Type B pancreatic cell (in vitro differentiated cells): ENCODE data around the gene IFIT3. TPM values are rescaled to one million over a fixed set of nuclear protein-coding genes. Genes with fewer than 3 reads are reported as not detected.
"Not testable (repeated sequence)": the region's sequence is repeated elsewhere in the genome, so short reads cannot be mapped to it uniquely, and the experiment has no call there.

Experiments
- DNase-seq: peaks from one replicate; pipeline ENCODE4 v3.0.0; 2021; ENCODE audit warnings: mixed read lengths; ENCODE audit not compliant: unreplicated experiment; ENCODE audit errors: extremely low spot score
- H3K27ac Mint-ChIP-seq: 2 replicates; pipeline ENCODE4 v1.8.0; 2021; ENCODE audit warnings: mild to moderate bottlenecking, mixed read lengths
- H3K27me3 Mint-ChIP-seq: 2 replicates; pipeline ENCODE4 v1.8.0; 2021; ENCODE audit warnings: mixed read lengths
- H3K36me3 Mint-ChIP-seq: 2 replicates; pipeline ENCODE4 v1.8.0; 2021; ENCODE audit warnings: mixed read lengths
- H3K4me1 Mint-ChIP-seq: one replicate; pipeline ENCODE4 v1.8.0; 2021; ENCODE audit warnings: mixed read lengths; ENCODE audit not compliant: unreplicated experiment
- H3K4me3 Mint-ChIP-seq: 2 replicates; pipeline ENCODE4 v1.8.0; 2021; ENCODE audit warnings: mild to moderate bottlenecking, mixed read lengths
- H3K9me3 Mint-ChIP-seq: 2 replicates; pipeline ENCODE4 v1.8.0; 2021; ENCODE audit warnings: mixed read lengths
- CTCF ChIP-seq: fragments of 200-600 bp; sonication (generic); conservative IDR thresholded peaks from 2 replicates; pipeline ENCODE4 v1.5.0; 2021; ENCODE audit warnings: antibody characterized with exemption, mild to moderate bottlenecking
- total RNA-seq: library from RNA; stranded (reverse); gene quantifications from 2 replicates; pipeline ENCODE4 v1.2.1, GENCODE V29; 2021; ENCODE audit warnings: low replicate concordance

IFIT3 gene
- total RNA-seq, 1 donor from 2014 or later: 4.9 TPM

DNA sequence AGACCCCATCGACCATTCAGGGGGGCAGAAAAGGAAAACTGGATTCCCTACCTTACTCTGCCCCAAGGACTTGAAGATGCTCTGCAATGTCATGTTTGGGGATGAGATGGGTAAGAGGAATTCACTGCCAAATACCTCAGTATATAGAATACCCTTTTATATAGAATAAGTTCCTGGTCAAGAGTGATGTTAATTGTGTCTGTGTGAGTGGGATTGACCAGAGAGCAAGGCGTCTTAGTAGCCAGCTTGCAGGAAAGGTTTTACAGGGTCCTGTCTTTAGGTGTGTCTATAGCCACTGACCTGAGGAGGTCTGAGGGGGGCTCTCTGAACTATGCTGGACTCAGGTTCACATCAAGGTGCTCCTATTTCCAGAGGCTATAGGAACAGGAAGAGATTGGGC is 1.4 kb downstream of the IFIT3 start:
- no peak overlapping the region for H3K4me3 Mint-ChIP-seq
- peaks cover 45% of the 10 kb centered on the region for H3K4me1 Mint-ChIP-seq
- no peaks in the 10 kb centered on the region for H3K27me3 Mint-ChIP-seq
- no peaks in the 10 kb centered on the region for H3K36me3 Mint-ChIP-seq
- TF ChIP-seq CTCF: no peak
- H3K27ac Mint-ChIP-seq: no peak overlapping the region
- H3K9me3 Mint-ChIP-seq: no peaks in the 10 kb centered on the region
- DNase-seq: no peak

DNA sequence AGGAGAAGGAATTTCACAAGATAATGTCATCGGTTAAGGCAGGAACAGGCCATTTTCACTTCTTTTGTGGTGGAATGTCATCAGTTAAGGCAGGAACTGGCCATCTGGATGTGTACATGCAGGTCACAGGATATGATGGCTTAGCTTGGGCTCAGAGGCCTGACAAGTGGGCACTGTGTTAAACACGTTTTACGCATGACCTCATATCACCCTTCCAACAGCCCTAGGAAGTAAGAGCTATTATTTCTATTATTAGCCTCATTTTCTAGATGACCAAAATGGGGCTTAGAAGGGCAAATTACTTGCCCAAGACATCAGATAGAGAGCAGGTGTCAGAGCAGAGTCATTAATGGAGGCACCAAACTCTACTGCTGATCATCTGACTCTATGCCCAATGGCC is 2.2 kb downstream of the IFIT3 start:
- not testable (repeated sequence) for H3K9me3 Mint-ChIP-seq, DNase-seq, H3K36me3 Mint-ChIP-seq, H3K4me3 Mint-ChIP-seq, H3K27ac Mint-ChIP-seq, H3K27me3 Mint-ChIP-seq
- peaks cover 46% of the 10 kb centered on the region for H3K4me1 Mint-ChIP-seq

- Mint-ChIP-seq H3K27me3 (no peaks in the 10 kb centered on the region), H3K27ac (no peak overlapping the region)
These were observed 2.9 kb downstream of the IFIT3 start for GRCh38 chr10:89330537-89331212.

DNA sequence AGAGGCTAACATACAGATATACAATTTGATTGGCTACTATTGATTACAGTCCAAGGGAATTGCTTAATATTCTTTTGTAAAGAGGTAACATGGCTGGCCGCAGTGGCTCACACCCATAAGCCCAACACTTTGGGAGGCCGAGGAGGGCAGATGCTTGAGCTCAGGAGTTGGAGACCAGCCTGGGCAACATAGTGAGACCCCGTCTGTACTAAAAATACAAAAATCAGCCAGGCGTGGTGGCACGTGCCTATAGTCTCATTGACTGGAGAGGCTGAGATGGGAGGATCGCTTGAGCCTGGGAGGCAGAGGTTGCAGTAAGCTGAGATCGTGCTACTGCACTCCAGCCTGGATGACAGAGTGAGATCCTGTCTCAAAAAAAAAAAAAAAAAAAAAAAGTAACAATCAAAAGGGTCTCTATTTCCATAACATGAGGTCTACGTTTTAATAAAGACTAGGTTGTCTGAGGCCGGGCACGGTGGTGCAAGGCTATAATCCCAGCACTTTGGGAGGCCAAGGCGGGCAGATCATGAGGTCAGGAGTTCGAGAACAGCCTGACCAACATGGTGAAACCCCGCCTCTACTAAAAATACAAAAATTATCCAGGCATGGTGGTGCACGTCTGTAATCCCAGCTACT is 3.8 kb downstream of the IFIT3 start:
- DNase-seq, H3K36me3 Mint-ChIP-seq, H3K4me3 Mint-ChIP-seq, H3K9me3 Mint-ChIP-seq, H3K27ac Mint-ChIP-seq, H3K27me3 Mint-ChIP-seq: not testable (repeated sequence)
- H3K4me1 Mint-ChIP-seq: peaks cover 46% of the 10 kb centered on the region

More at GRCh38 chr10:89330537-89331212, 2.9 kb downstream of the IFIT3 start:
- DNase-seq: no peak
- Mint-ChIP-seq H3K36me3 (no peaks in the 10 kb centered on the region), H3K9me3 (no peaks in the 10 kb centered on the region), H3K4me3 (no peak overlapping the region), H3K4me1 (peaks cover 46% of the 10 kb centered on the region)
- no peak for TF ChIP-seq CTCF

DNA sequence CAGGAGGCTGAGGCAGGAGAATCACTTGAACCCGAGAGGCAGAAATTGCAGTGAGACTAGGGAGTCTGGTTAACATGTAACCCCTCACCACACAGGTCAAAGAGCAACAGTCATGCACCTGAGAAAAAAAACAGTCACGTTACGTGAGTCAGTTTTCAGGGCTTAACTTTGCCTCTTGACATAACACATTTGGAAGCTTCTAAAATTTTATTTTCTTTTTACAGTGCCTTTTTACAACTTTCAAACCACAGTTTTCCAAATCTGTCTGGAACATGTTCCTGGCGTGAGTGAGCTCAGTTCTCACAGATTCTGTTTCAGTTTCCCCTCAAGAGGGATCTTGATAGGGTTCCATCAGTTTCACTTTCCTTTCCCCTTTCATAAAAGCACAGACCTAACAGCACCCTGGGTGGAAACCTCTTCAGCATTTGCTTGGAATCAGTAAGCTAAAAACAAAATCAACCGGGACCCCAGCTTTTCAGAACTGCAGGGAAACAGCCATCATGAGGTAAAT is 4.4 kb downstream of the IFIT3 start:
- no peaks in the 10 kb centered on the region for H3K36me3 Mint-ChIP-seq
- no peaks in the 10 kb centered on the region for H3K27me3 Mint-ChIP-seq
- peak overlapping the region; percentile 49 for H3K27ac Mint-ChIP-seq
- no peaks in the 10 kb centered on the region for H3K9me3 Mint-ChIP-seq
- DNase-seq: no peak
- H3K4me1 Mint-ChIP-seq: peaks cover 46% of the 10 kb centered on the region
- H3K4me3 Mint-ChIP-seq: peak overlapping the region; percentile 78
- no peak for TF ChIP-seq CTCF

GRCh38 chr10:89335226-89335625 is 7.4 kb downstream of the IFIT3 start:
- Mint-ChIP-seq H3K36me3 (peaks cover 7% of the 10 kb centered on the region), H3K27me3 (no peaks in the 10 kb centered on the region)

More at GRCh38 chr10:89335226-89335625, 7.4 kb downstream of the IFIT3 start:
- TF ChIP-seq CTCF: no peak
- no peak overlapping the region for H3K4me3 Mint-ChIP-seq
- no peak for DNase-seq
- no peak overlapping the region for H3K27ac Mint-ChIP-seq
- H3K9me3 Mint-ChIP-seq: no peaks in the 10 kb centered on the region
- peaks cover 22% of the 10 kb centered on the region for H3K4me1 Mint-ChIP-seq
